Epithelial cell of prostate (primary cell): ENCODE measurements around the gene FBXW8.

Experiments
- DNase-seq: peaks from one replicate; pipeline ENCODE4 v3.0.0-alpha.2; 2011; ENCODE audit warnings: low read depth, low spot score
- H3K27ac ChIP-seq: fragments of 450-650 bp; 2 replicates; pipeline ENCODE4 v1.5.1; 2017; ENCODE audit warnings: mild to moderate bottlenecking

Gene FBXW8

DNA sequence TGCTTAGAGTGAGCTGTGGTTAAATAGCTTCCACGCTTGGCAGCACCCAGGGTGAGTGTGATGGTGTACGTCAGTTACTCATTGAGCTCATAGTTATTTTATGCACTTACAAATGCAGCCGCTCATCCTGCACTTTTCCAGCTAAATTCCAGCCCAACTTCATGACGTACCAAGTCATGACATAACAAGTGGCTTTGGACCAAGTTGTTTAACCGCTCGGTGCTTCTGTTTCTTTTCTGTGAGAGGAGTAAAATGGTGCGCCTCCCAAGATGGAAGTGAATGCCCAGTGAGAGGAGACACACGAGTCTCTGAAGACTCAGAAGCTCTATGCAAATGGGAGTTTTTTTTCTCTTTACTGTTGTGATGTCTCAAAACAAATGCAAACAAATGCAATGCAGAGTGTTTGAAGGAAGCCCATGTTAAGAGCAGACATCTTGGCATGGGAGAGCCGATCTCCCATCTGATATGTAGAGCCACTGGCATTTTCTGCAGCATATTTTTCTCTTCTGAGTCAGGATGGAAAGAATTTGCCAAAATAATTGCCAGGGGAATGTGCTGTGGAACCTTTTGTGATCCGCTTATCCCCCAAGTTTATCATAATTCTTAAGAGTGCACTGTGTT, 72.2 kb downstream of the FBXW8 start:
- DNase-seq, result no peak
- no peak overlapping the region for H3K27ac ChIP-seq

DNA sequence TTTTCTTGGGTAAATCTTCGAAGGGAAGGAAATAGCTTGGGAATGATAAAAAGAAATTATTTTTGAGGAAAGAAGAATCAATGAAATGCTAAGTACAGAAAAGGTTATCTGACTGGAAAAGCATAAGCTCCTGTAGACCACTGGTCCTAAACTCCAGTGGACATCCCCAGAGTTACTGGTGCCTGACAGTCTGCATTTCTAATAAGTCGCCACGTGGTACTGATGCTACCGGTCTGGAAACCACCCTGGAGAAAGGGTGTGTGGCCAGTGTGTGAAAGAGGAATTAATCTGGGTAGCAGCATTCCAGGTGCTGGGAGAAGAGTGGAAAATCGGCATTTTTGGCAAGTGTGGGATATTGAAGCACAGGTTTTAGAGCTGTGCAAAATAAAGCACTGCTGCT, 73.3 kb downstream of the FBXW8 start:
- no peak for DNase-seq
- H3K27ac ChIP-seq, result no peak overlapping the region

DNA sequence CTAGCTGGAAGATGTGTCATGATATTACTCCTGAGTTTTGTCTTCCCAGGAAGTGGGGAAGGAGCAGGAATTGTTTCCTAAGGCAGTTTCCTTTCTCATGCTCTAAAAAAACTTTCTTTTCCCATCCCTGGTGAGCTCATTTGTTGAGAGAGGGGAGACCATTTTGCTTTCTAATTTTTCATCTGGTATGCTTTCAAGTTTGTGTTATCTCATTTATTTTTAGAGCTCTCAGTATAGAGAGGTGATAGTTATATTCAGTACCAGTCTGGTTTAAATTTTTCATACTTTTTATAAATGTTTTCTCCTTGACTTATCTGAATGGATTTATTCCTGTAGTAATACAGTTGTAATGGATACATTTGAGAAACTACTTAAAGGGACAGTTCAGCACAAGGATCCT, 79.6 kb downstream of the FBXW8 start:
- no peak overlapping the region for H3K27ac ChIP-seq
- no peak for DNase-seq

DNA sequence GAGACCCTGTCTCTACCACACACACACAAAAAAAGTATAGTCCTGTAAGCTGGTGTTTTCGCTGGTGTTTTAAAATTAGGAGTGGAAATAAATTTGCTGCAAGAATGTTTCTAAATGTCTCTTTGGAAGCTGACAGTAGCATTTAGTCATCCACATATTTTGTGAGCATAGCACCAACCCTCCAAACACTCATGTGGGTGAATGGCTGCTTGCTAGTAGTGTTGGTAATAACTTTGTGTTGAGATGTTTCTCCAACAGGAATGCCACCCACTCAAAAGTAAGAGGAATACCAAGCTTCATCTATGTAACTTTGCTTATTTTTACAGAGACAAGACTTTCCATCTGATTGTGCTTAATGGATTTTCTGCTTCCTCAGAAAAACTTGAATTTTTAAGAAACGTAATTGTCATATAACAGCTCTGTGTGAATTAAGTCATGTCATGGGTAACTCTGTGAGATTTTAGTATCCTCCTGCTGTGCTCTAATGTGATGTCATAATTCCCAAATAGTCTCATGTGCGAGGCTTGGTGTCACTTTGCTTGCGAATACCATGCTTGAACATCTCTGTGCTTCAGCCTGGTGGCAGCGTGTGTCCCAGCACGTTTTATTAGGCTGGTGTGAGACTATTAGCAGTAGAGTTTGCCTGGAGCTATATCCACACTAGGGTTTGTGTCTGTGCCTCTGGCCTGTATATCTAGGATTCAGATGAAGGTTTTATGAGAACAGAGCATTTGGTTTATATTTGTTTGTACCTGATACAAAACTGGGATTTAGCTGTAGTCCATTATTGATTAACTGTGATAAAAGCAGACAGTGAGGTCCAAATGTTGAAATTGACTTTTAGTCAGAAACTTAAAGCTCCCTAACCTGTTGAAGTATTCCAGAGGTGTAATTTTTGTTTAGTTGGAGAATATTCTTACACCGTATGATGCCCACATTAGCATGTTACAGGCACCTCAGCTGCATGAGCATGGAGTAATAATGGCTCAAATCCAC, 80.5 kb downstream of the FBXW8 start:
- no peak overlapping the region for H3K27ac ChIP-seq
- DNase-seq, result no peak

DNA sequence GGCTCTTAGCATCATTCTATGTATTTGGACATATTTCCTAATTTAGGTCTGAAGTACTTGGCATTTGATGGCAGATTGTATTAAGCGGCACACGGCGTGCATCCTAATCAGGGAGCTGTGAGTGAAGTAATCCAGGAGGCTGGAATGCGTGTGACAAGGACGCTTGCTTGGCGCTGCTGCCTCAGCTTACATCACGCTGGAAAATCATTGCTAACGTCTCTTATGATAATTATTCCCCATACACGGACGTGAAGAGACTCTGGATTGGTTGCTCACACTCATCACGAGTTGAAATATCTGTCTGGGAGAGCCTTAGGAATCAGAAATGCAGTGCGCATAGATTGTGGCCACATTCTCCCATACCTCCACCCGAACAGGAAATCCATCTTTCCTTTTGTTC, 85.3 kb downstream of the FBXW8 start:
- no peak overlapping the region for H3K27ac ChIP-seq
- DNase-seq, result no peak

DNA sequence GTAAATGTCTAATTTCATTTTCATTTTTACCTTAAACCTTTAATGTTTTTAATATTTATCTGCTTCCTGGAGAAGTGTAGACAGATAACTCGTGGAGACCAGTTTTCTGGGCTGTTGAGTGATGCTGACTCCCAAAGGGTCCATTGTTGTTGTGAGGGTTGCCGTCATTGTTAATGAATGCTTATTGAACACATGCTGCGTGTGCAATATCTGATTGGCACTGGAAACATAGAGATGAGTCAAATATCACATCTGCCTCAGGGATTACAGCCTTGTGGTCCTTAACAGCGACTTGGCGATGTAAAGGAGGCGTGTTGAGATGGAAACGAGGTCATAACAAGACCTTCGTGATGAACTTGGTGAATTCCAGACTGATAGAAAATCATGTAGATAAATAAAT, 85.9 kb downstream of the FBXW8 start:
- DNase-seq, result no peak
- H3K27ac ChIP-seq, result no peak overlapping the region

DNA sequence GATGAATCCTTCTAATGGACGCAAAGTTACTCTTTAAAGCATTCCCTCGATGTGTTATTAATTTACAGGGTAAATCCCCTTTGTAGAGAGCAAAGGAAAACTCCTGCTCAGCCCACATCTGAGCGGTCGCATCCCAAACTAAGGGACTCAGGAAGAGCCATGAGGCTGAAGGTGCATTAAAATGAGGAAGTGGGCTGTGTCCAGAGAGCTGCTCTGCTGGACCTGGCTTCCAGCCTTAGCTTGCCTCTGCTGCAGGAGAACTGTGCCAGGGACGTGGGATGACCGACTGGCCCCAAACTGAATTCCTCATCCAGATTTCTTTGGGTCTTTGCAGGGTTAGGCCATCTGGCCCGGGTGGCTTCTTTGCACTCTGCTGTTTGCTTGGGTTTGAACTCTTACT, 88.3 kb downstream of the FBXW8 start:
- no peak overlapping the region for H3K27ac ChIP-seq
- DNase-seq, result no peak

DNA sequence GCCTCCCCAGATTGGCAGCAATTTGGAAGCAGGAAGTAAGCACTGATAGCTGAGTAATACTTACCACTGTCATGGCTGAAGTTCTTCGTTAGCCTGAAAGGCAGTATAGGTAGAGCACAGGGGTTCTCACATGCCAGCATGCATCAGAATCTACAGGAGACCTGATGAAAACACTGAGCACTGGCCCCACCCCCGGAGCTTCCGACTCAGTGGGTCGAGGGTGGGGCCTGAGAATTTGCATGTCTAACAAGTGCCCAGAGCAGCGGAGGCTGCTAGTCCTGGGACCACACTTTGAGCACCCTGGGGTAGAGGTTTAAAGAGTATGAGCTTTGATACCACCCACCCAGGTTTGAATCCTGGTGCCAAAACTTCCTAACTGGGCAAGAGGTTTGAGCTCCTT, 89.6 kb downstream of the FBXW8 start:
- H3K27ac ChIP-seq, result no peak overlapping the region
- DNase-seq, result no peak

DNA sequence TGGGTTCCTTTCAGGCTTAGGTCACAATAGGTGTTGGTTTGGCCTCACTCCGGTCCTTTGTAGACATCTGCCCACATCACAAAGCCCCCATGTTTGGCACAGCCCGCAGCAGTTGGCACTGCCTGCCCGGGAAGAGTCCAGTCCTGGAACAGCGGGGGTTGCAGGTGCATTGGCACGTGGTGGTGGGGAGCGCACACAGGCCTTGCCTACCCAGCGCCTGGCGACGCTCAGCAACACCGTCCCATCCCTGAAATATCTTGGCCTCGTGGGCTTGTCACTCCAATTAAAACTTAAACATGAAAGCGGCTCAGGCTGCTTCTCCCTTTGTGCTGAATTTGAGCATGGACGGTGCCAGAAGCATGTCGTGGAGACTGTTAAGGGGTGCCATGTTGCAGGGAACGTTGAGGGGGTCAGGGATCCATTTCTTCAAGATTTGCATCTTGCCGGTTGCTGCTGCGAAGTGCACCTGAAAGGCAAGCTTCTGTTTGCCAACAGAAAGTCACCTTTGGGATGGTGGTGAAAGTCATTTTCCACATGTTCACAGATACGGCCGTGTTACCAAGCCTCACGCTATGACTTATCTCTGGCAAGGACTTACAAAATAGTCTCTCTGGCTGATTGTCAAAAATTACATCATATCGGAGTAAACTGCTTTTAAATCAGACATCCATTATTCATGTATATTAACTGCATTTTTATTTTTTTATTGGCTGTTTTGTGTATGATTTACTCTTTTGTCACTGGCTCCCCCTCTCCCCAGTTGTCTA, 91.5 kb downstream of the FBXW8 start:
- DNase-seq, result no peak
- no peak overlapping the region for H3K27ac ChIP-seq

DNA sequence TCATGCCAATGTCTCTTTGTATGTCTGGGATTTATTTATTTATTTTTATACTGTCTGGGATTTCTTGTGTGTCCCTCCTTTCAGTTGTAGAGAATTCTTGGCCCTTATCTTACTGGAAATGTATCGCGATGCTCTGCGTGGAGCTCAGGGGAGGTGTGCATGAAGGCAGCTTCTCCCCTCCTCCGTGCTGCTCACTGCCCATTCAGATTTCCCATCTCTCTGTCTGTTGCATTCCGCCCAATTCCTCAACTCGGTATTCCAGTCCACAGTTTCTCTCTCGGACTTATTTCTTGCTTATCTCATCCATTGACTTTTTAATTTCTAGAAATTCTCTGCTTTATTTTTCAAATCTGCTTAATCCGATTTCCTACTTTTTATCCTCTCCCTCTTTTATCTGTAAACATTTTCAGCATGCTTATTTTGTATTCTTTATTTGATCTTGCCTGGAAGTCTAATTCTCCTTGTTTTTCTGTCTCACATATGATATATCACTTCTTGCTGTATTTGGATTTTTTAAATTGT, 93.2 kb downstream of the FBXW8 start:
- H3K27ac ChIP-seq, result no peak overlapping the region
- no peak for DNase-seq

DNA sequence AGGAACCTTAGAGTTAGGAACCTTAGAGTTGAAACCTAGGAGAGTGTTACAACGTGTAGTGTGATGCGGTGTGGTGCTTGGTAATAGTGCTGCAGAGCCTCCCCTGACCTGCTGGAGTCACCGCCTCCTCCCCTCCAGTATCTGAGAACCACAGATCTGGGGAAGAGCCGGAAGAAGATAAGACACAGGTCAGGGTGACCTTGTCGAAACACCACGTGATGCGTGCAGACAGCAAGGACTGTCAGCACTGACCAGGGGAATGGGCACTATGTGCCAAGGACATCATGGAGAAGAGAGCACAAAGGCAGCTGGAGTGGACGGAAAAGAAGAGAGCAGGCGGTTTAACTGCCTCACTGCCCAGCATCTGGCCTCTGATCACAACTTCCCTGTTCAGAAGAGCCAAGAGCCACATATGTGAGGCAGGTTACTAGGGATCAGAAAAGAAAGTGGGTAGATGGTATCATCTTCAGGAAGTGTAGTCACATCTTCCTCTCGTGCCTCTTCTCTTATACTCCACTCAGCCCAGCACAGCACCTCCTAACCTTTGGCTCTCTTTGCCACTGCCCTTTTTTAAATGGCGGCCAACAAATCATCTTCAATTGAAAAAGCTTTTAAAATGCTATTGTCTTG, 94.8 kb downstream of the FBXW8 start:
- H3K27ac ChIP-seq, result no peak overlapping the region
- DNase-seq, result no peak

DNA sequence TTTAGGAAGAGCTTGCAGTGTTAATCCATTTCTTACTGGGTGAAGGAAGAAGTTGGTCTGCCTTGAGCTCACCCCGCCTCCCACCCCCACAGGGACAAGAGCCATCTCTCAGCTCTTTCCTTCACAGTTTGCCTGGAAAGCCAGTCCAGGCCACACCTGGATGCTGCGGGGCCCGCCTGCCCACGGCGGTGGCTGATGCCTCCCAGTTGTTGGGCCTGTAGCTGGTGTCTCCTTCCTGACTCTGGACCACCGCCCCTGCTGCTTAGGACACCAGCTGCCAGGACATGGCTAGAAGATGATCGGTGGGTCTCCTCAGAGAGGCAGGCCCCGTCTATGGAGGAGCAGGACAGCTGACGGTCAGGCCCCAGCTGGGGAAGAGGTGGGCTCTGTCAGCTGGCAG, 95.6 kb downstream of the FBXW8 start:
- DNase-seq, result no peak

DNA sequence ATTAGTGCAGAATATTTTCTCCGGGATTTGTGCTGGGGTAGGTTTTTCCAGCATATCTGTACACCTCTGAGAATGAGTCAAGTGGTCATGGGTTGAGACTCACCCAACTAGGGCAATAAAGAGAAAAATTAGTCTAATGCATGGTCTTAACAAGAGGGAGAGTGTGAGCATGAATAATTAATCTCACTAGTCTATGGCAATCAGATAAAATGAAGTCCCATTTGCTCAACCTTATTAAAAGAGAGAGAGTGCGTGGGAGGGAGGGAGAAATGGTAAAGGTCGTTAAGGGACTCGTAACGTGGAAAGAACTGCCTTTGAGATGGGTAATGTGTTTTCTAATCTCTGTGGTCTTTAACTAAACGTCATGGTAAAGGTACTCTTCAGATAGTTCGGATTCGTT, 96.8 kb downstream of the FBXW8 start:
- DNase-seq, result no peak
- H3K27ac ChIP-seq, result no peak overlapping the region

More for the DNA sequence above, 95.6 kb downstream of the FBXW8 start:
- H3K27ac ChIP-seq, result no peak overlapping the region

DNA sequence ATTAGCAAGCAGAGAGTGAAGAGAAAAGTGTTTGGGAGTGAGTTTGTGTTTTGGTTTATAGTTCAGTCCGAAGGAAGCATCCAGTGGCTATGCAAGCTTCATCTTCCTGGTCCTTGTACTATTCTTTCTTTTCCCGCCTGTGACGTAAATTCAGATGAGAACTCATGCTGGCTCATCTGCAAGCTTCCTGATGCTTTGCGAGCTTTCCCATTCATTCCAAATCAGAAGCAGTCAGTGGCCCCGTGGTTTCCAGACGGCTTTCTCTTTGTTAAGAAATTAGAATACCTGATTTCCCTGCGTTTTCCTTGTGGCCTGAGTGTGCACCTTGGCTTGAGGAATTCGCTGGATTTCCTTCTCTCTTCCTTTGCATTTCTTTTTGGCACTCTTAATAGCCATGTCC, 99.0 kb downstream of the FBXW8 start:
- no peak overlapping the region for H3K27ac ChIP-seq
- DNase-seq, result no peak

DNA sequence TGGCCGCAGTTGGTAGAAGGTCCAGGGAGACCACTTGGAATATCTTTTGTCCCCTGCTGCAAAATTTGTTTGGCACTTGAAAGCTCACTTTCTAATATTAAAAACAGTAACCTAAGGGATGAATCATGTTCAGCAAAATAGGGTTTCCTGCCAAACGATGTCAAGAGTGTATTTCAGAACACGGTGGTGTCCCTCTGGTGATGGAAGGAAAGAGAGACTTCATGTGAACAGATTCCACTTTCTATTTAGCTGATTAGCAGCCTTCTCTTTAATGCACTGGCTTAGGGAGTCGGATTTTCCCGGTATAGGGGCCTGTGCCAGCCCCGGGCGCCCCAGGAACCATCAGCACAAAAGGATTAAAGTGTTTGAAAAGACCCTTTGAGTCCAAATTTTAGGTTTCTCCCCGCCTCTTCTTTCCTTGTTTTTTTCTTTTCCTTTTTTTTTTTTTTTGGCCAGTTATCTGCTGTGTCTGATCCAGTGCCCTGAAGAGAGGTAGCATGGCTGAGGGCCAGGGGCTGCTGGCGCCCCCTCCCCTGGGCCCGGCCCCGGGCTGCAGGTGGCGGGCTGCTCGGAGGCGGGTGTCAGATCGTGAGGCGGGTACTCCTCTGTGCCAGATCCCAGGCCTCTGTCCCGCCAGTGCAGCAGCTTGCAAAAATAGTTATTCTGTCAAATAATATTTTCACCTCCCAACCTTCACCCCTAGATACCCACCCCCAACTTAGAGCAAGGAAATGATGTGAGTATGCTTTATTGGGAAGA, 100.1 kb downstream of the FBXW8 start:
- H3K27ac ChIP-seq, result no peak overlapping the region
- DNase-seq, result no peak

DNA sequence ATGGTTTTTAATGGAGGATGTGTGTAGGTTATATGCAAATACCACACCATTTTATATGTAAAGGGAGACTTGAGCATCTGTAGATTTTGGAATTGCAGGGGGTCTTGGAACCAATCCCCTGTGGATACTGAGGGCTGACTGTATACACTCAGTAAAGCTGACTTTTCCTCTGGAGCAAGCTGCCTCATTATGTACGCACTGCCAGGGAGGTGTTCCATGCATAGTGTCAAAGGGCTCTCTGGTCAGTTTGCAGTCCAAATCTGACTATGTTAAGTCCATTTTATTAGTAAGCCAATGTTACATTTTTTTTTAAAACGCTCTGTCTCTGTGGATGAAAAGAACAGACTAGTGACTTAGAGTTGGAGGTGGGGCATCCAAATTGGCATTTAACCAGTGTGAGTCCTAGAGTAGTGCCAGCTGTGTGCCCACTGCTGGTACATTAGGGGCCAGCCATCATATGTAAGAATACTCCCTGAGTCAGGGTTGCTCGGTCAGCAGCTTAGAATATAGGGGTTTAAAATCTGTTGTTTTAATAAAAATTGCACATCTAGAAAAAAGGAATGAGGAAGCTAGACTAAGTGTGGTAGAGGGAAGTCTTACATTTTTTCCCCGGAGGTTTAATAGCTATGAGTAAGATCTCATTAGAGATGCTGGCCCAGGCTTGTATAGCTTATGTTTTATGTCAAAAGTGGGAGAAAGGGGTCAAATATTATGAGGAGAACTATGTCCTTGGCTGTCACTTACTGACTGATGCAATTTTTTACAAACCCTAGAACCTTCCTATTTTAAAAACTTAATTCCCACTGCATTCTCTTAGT, 101.4 kb downstream of the FBXW8 start:
- peak overlapping the region; percentile 30 for H3K27ac ChIP-seq
- DNase-seq, result no peak

DNA sequence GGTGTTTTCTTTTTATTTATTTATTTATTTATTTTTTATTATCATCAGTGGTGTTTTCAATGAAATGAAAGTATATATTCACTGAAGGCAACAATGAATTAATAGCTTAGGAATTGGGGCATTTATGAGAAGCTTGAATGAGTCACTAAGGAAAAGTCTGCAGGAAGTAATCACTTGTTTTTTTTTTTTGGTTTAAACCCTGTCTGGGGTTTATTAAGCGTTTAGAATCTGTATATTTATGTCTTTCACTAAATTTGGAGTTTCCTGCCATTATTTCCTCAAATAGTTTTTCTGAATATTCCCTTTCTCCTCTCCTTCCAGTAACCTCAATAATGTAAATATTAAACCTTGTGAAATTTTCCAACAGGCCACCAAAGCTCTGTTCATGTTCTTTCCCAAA, 103.0 kb downstream of the FBXW8 start:
- DNase-seq, result no peak

DNA sequence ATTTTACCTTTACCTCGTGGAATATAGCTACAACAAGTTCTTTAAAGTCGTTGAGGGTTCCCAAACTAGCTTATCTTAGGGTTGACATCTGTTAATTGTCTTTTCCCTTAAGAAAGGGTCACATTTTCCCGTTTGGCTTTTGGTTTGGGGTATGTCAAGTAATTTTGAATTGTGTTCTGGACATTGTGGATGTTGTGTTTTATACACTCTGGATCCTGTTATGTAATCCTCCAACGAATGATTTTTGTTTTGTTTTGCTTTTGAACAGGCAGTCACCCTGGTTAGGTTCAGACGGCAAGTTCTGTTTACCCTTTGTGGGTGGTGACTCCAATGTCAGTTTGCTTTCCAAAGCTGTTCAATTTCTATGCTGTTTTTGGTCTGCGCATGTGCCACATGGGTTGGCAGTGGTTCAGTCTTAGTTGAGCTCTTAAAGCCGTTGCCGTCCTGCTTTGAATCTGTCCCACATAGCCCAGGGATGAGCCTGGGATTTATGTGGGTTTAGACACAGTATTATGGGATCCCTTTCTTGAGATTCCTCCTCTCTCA, 103.7 kb downstream of the FBXW8 start:
- no peak overlapping the region for H3K27ac ChIP-seq

More for the DNA sequence above, 103.0 kb downstream of the FBXW8 start:
- no peak overlapping the region for H3K27ac ChIP-seq

More for the DNA sequence above, 103.7 kb downstream of the FBXW8 start:
- no peak for DNase-seq
